Kidney capillary endothelial cell (primary cell): ENCODE data around the gene HRH3.

Experiments used
- DNase-seq: peaks from one replicate; pipeline ENCODE4 v3.0.0-alpha.2; 2018; ENCODE audit warnings: low spot score

The HRH3 gene

DNA sequence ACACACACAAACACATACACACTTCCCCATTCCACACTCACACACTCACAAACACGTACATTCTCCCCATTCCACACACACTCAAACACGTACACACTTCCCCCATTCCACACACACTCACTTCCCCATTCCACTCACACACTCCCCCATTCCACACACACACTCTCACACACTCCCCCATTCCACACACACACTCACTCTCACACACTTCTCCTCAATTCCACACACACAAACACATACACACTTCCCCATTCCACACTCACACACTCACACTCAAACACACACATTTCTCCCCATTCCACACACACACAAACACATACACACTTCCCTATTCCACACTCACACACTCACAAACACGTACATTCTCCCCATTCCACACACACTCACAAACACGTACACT lies 9.6 kb upstream of the HRH3 start:
- no peak for DNase-seq

DNA sequence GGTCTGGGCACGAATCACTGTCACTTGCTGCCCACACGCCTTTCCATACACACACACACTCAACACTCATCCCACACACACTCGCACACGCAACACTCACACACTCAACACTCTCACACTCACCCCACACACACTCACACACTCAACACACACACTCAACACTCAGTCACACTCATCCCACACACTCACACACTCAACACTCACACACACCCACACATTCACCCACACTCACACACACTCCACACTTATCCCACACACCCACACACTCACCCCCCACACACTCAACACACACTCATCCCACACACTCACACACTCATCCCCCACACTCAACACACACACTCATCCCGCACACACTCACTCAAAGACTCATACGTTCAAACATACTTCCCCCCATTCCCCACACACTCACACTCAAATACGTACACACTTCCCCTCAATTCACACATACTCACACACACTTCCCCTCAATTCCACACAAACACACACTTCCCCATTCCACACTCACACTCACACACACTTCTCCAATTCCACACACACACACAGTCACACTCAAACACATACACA lies 9.0 kb upstream of the HRH3 start:
- no peak for DNase-seq

DNA sequence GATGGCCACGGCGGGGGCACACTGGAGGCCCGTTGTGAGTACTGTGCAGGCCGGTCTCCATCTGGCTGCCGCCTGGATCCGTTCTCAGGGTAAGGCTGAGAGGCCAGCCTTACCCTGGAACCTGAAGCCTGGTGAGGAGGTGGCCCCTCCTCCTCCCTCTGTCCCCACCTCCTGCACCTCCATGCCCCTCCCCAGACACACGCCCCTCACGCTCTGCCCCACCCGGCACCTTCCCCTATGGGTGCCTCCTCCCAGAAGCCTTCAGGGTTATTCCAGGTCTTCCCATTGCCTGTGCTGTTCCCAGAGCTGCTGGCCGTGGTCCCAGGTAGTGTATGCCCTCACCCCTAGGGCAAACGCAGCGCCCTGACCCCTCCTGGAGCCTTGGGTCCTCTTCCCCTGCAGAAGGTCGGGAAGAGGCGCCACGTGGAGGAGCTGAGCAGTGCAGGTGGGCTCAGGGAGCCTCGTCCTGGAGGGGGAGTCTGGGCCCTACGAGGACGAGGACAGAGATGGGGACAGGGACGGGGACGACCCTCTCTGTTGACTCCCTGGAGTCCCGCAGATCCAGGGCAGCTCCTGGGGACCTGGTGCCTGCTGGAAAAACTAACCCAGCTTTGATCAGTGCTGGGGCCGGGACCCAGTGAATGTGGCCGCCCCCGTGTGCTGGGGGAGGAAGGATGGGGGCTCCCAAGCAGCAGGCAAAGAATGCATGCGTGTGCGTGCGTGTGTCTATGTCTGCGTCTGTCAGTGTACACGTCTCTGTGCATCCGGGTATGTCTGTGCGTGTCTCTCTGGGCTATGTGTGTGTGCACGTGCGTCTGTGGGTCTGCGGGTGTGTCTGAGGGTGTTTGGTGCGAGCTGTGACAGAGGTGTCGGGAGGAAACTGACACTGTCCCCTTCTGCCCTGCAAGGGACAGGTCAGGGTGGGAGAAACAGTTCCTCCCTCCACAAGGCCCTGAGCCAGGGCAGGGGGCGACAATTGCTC lies 8.2 kb upstream of the HRH3 start:
- no peak for DNase-seq

DNA sequence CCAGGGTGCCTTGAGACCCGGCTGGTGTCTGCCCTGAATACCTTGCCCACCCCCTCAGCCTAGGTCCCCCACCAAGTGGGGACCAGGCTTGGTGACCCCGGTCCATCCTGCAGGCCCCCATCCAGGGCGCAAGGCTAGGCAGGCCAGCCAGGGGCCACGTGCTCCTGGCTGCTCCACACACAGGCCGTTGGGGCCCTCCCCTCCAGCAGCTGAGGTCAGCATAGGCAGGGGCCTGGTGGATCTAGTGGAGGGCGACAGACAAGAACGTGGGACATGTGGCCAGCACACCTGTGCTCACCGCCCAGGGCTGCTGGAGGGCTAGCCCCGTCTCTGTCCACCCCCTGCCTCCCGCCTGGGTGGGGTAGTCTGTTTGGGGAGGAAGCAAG lies 7.5 kb upstream of the HRH3 start:
- no peak for DNase-seq

DNA sequence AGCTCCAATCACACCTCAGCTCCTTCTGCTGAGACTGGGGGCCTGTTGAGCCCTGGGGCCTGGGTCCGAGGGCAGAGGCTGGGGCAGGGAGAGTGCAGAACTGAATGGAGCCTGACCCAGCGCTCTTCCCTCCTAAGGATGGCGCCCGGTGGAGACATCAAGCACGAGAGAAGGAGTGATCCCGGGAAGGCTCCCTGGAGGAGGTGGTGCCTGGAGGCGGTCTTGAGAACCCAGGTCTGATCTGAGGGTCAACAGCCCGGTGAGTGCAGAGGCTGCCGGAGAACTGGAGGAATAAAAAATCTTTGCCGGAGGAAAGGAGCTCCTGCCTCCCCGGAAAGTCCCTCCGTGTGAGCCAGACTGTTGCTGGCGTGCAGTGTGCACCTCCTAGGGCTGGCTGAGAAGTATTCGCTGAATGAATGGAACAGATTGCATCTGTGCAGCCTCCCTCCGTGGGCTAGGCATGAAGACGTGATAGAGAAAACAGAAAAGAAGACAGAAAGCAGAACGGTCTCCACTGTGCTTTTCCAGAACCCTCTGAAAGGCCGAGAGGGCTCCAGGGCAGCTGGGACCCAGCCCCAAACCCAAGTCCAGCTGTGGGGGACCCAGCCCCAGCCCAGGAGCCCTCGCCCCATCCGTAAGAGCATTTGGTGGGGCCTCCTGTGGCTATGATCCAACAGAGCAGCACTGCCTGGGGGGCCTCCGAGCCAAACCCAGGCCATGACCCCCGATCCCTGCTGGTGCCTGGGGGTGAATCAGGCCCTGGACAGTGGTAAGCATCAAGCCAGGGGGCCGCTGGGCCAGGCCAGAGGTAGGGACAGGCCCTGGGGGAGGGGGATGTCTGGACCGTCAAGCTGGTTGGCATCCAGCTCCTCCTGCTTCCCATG lies 6.9 kb upstream of the HRH3 start:
- DNase-seq = no peak

DNA sequence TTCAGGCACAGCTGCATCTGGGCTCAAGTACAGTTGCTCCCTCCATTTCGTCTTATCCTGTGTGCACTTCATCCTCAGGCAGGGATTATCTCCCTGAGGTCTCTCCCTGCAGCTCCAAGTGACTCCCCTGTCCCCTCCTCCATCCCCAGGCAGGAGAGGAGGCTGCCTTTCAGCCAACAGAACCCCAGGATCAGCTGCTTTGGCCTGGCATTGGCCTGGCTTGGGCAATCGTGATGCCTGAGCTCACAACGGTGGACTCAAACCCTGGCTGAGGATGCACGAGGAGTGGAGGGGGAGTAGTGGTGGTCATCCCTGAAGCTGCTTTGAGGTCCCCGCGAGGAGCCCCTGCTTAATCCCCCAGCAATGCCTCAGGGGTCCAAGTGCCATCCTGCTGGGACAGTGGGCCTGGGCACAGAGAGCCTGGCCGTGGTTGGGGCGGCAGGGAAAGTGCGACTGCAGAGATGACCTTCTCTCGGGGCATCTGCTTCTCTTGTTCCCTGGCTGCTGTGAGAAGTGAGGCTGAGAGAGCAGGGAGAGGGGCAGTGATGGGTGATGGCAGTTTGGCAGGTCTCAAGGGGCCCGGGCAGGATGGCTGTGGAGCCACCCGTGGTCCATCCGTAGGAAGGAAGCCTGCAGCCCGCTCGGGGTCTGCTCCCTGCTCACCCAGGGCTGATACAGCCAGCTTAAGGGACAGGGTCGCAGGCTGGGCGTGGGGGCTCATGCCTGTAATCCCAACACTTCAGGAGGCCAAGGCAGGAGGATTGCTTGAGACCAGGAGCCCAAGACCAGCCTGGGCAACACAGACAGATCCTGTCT lies 6.0 kb upstream of the HRH3 start:
- DNase-seq = no peak

DNA sequence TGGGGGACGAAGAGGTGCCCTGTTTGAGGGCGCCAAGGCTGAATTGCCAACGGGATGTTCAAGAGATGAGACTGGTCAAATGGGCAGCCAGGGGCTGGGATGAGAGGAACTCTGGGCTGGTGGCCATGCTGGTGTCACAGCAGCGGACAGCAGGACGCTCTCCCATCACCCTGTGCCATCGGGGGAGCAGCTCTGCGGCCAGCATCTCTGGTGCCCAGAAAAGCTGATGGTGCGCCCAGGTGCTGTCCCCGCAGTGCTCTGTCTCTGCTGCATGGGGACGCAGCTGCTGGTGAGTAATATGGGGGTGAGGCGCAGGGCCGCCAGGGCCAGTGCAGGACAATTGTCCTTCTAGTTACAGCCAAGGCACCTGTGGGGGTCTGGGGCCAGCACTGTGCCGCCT lies 4.9 kb upstream of the HRH3 start:
- DNase-seq = no peak

DNA sequence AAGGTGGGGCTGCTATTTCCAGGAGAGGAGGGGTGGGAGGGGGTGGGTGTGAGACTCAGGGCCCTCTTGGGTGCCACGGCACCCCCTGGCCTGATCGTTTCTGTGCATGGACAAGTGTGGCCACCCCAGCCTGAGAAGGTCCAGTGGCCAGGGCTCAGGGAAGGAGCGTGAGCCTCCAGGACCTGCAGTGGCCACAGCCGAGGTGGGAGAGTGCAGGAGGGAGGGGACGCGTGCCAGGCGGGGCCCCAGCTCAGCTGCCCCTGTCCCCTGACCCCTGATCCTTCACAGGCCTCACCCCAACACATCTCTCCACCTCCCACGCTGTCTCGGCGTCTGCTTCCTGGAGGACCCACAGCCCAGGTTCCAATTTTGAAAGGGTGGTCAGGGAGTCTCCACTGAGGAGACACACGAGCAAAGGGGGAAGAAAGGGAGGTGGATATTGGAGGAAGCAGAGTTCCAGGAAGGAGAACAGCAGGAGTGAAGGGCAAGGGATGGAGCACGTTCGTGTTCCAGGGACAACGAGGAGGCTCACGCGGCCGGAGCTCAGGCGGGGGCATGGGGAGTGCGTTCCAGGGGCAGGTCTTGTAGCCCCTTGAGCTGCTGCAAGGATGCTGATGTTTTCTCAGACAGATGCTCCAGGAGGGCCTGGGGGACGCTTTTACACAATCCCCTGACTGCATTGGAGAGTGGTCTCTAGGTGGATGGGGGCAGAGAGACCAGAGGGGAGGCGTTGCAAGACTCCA lies 4.2 kb upstream of the HRH3 start:
- no peak for DNase-seq

DNA sequence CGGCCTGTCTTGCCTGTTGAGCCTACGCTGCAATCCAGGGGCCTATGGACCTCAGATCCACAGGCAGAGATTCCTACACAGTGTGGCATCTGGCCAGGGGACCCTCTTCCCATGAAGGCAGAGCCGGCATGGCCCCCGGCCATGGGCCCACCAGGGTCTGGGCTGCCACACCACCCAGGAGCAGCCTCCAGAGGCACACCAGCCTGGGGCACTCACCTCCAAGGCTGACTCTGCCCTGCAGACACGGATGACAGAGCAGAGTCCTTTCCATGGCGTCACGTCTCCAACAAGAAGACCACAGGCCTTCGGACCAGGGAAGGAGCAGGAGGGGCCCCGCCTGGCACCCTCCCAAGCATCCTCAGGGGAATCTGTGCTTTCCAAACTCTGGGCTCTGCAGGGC lies 3.5 kb upstream of the HRH3 start:
- DNase-seq = no peak

DNA sequence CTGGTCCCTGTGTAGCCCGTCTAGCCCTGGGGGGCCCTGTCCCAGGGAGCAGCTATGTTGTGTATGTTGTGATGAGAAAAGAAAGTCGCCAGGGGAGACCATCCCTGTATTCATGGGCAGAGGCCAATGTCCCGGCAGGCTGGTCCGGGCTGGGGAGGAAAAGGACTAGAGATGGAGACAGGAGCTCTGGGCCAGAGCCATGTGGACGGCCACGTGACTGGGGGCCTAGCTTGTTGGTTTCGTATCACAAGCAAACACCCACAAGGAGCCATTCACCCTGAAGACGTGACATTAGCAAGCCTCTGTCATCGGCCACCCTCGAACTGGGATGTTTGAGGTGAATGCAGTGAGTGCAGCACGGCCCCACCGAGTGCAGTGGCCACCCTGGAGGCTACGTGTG lies 2.9 kb upstream of the HRH3 start:
- no peak for DNase-seq

DNA sequence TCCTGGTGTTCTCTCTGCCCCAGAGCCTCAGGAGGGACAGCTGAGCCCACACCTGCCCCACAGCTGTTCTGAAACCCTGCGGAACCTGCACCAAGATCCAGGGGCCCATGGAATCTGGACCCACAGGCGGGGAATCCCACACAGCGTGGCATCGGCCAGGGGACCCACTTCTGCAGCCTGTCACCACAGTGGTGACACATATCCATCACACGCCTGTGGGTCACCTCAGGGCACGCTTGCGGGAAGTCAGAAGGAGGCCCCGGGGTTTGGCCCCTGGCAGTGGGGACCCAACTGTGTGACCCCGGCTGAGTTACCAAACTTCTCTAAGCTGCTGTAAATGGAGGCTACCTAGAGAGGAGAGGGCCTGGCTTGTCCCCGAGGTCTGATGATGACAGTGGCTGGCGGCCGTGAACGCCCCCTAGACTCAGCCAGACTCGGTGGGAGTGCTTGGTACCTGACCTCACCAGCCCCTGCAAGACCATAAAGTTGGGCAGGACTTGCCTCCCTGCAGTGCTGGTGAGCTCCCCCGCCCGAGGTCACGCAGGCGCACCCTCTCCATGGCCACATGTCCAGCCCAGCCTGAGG lies 2.3 kb upstream of the HRH3 start:
- DNase-seq = no peak

DNA sequence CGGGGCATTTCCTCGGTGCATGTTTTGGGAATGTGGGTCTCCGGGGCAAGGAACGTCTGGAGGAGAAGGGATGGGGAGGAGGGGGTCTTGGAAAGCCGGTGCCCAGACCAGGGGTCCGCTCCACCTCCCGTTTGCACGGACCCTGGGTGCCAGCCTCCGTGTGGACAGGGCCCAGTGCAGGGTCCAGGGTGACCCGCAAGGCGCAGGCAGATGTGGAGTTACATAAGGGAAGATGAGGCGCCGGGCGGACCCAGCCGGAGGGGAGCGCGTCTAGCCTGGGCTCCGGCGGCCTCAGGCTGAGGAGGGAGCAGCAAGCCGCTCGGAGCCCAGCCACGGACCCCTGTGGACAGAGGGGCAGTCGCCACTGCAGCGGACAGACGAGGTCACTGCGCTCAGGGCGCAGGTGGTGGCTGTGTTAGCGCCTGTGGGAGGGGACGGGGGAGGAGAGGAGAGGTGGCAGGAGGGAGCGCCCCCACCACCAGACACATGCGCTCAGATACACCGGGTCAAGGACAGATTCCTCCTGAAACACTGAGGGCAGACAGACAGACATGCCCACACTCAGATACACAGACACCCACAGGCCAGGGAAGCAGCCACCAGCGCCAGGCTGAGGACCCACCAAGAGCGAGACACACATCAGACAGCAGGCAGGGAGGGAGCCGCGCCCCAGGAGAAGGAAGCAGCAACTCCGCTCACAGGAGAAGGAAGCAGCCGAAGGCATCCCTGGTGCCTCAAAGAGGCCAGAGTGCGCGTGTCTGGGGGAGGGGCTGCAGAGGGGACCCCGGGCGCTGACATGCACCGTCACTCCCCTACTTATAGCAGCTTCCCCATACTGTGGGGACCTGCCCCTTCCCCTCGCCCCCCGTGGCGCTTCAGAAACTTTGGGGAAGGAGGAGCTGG lies 839 bp upstream of the HRH3 start:
- DNase-seq = no peak

DNA sequence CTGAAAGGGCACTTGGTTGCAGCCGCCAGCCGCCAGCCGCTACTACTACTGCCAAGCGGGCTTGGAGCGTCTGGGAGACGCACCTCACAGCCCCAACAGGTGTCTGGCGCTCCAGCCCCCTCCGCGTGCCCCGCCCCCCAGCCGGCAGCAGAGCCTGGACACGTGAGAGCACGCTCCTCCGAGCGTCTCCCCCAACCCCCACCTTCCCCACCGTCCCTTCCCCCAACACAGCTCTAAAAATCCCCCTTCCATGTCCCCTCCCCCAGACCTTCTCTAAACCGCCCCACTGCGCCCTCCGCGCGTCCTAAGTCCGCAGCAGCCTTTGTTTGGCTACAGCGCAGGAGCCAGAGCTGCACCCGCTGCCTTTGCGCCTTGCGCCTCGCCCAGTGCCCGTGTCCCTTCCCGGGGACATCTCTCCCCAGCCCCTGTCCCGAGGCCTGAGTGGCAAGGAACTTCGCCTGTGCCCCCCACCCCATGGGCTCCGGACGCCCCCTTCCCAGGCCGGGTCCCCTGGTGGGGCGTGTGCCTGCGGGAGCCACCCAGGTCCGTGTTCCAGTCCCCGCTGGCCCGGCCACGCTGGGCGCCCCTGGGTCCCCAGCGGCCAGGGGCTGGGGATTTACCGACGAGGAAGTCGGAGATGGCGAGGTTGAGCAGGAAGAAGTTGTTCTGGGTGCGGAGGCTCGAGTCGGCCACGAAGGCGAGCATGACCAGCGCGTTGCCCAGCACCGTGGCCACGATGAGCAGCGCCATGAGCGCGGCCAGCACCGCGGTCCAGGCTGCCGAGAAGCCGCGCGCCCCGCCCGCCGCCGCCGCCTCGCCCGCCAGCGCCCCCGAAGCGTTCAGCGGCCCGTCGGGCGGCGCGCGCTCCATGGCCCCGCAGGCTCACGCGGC lies 732 bp downstream of the HRH3 start:
- no peak for DNase-seq

DNA sequence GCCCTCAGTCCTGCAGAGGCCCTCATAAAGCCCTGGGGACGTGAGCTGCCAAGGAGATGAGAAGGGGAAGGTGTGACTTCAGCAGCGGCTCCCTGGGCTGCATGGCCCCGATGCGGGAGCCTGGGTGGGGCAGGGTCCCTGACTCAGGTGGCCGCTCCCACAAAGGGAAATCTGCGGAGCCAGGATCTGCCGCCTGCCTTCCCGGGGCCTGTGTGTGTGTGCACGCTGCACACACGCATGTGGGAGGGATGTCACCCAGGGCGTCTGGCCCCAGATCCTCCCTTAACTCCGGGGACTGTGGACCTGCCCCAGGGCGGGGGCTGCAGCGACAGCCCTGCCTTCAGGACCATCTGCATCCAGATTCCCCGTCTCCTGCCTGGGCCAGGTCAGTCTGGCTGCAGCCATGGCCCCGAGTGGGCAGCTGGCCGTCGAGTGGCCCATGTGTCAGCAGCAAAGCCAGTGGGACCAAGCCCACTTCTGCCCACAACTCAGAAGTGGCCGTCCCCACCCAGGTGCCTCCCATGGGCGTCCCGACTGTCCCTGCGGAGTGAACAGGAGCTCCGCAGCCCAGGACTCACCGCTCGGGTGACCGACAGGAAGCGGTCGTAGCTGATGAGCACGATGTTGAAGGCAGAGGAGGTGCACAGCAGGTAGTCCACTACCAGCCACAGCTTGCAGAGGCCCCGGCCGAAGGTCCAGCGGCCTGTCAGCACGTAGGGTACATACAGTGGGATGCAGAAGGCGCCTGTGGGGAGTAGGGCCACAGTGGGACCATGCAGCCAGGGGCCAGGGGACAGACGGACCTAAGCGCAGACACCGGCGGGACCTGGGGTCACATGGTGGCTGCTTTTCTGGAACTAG lies 1.9 kb downstream of the HRH3 start:
- no peak for DNase-seq

DNA sequence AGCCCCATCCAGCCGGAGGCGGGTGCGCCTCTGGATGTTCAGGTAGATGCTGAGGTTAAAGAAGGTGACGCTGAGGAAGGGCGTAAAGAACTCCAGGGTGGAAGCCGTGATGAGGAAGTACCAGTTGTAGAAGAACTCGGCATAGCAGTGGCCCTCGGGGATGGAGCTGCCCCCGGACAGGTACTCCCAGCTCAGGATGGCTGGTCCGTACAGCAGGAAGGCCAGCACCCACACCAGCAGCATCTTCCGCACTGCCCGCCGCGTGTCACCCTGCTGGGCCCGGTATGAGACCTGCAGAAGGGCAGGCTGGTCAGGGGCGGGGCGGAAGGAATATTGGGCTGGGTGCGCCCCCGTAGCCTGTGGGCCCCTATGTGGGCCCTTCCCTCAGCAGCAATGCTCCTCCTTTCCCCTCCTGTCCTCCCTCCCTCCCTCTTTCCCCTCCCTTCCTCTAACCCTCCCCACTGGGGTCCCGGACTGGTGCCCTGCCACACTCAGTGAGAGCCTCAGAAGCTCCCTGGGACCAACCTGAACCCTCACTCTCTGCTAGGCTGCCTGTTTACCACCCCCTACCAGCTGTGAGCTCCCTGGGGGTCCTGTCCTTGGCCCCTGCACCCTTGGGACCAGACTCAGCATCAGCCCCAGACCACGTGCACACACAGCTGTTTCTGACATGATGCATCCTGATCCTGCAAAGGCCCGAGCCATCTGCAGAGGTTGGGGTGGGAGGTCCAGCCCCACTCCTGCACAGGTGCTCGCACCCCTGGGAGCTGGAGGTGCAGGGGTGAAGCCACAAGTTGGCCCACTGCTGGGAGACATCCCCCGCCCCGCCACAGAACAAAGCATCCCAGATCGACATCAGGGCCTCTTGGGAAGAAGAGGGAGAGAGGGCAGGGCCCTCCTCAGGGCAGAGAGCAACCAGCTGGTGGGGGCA lies 3.2 kb downstream of the HRH3 start:
- no peak for DNase-seq

DNA sequence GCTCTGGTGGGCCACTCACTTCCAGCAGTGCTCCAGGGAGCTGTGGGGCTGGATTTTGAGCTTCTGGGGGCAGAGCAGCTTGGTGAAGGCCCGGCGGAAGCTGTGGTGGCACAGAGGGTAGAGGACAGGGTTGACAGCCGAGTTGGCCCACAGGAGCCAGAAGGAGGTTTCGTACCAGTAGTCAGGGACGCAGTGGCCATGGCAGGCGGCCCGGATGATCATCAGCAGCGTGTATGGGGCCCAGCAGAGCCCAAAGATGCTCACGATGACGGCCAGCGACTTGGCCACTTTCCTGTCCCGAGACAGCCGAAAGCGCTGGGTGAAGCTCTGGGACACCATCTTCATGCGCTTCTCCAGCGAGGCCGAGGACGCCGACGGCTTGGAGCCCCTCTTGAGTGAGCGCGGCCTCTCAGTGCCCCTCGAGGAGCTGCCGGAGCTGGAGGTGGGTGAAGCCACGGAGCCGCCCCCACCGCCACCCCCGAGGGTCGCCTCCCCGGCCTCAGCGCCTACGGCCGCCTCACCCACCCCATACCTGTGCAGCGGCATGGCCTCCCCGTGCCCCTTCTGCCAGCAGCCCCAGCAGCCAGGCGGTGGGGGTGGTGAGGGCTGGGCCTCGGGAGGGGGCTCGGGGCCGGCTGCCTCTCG lies 4.0 kb downstream of the HRH3 start:
- DNase-seq = no peak
